HEK293 (cell line): Measurements from ENCODE around the gene MESD.

Experiments
- CTCF ChIA-PET: fragments of 350-600 bp; formaldehyde crosslinking; extraction: SDS; loops from one replicate; lab custom pipeline; 2021; ENCODE audit warnings: antibody characterized with exemption; lab: Yijun Ruan, JAX
- POLR2A ChIA-PET: fragments of 300-600 bp; formaldehyde crosslinking; extraction: SDS; loops from one replicate; lab custom pipeline; 2020; ENCODE audit warnings: antibody characterized with exemption, inconsistent platforms; lab: Yijun Ruan, JAX
- H3K27ac ChIP-seq: fragments of 200-500 bp; sonication (Bioruptor generic); 2 replicates; pipeline ENCODE4 v1.5.1; 2014; ENCODE audit warnings: low read depth, low read length, control low read depth, inconsistent platforms; ENCODE audit errors: extremely low read depth
- H3K36me3 ChIP-seq, 2 experiments: fragments of 200-500 bp in 1 of 2; sonication (Bioruptor generic) in 1 of 2; 1 replicate in 1 of 2; 2 replicates in 1 of 2; pipeline ENCODE4 v1.5.1; 2014 to 2017; ENCODE audit warnings: inconsistent platforms in 2 of 2, low read length in 2 of 2; ENCODE audit not compliant: control insufficient read depth in 2 of 2, insufficient read depth in 1 of 2
- H3K4me1 ChIP-seq: fragments of 200-500 bp; sonication (Bioruptor generic); 2 replicates; pipeline ENCODE4 v1.5.1; 2014; ENCODE audit warnings: mild to moderate bottlenecking, low read length, inconsistent platforms; ENCODE audit not compliant: control insufficient read depth, insufficient read depth
- H3K4me3 ChIP-seq: 2 replicates; pipeline ENCODE4 v1.5.1; 2011; ENCODE audit warnings: low read depth, mild to moderate bottlenecking, control low read depth, low read length, moderate library complexity
- H3K9me3 ChIP-seq: fragments of 200-500 bp; sonication (Bioruptor generic); 2 replicates; pipeline ENCODE4 v1.5.1; 2014; ENCODE audit warnings: low read depth, low read length, inconsistent platforms; ENCODE audit not compliant: control insufficient read depth, insufficient read depth
- EGR2 ChIP-seq: fragments of 450-650 bp; formaldehyde crosslinking; IDR thresholded peaks from 2 replicates; pipeline ENCODE4 v1.5.1; 2016; ENCODE audit warnings: low read depth, missing biosample characterization, missing genetic modification characterization
- FEZF1 ChIP-seq: fragments of 450-650 bp; formaldehyde crosslinking; IDR thresholded peaks from 2 replicates; pipeline ENCODE4 v1.5.1; 2016; ENCODE audit warnings: missing biosample characterization, missing genetic modification characterization
- SP3 ChIP-seq: fragments of 450-650 bp; formaldehyde crosslinking; IDR thresholded peaks from 2 replicates; pipeline ENCODE4 v1.5.1; 2016; ENCODE audit warnings: missing biosample characterization, missing genetic modification characterization
- WT1 ChIP-seq: fragments of 450-650 bp; formaldehyde crosslinking; IDR thresholded peaks from 2 replicates; pipeline ENCODE4 v1.5.1; 2016; ENCODE audit warnings: missing biosample characterization, missing genetic modification characterization
- ZNF335 ChIP-seq: fragments of 450-650 bp; formaldehyde crosslinking; conservative IDR thresholded peaks from 2 replicates; pipeline ENCODE4 v1.5.1; 2016; ENCODE audit warnings: missing biosample characterization, missing genetic modification characterization
- ZNF354C ChIP-seq: fragments of 450-650 bp; formaldehyde crosslinking; IDR thresholded peaks from 2 replicates; pipeline ENCODE4 v1.5.1; 2016; ENCODE audit warnings: missing biosample characterization, missing genetic modification characterization, low read depth, borderline replicate concordance
- ZNF37A ChIP-seq: fragments of 450-650 bp; IDR thresholded peaks from 2 replicates; pipeline ENCODE4 v1.5.1; 2018; ENCODE audit warnings: missing biosample characterization, missing genetic modification characterization
- ZNF549 ChIP-seq: fragments of 450-650 bp; IDR thresholded peaks from 2 replicates; pipeline ENCODE4 v1.5.1; 2018; ENCODE audit warnings: missing biosample characterization, missing genetic modification characterization, mild to moderate bottlenecking, inconsistent platforms, moderate library complexity
- TF ChIP-seq, protein P1 (sequence below): fragments of 450-650 bp; formaldehyde crosslinking; IDR thresholded peaks from 2 replicates; pipeline ENCODE4 v1.5.1; 2016; ENCODE audit warnings: missing biosample characterization, missing genetic modification characterization
- TF ChIP-seq, protein P2 (sequence below): fragments of 450-650 bp; formaldehyde crosslinking; IDR thresholded peaks from 2 replicates; pipeline ENCODE4 v1.5.1; 2017; ENCODE audit warnings: missing biosample characterization, missing genetic modification characterization
- TF ChIP-seq, protein P3 (sequence below): fragments of 450-650 bp; formaldehyde crosslinking; IDR thresholded peaks from 2 replicates; pipeline ENCODE4 v1.5.1; 2016; ENCODE audit warnings: missing biosample characterization, missing genetic modification characterization
- TF ChIP-seq, protein P4 (sequence below): fragments of 450-650 bp; formaldehyde crosslinking; IDR thresholded peaks from 2 replicates; pipeline ENCODE4 v1.5.1; 2016; ENCODE audit warnings: missing biosample characterization, missing genetic modification characterization
- TF ChIP-seq, protein P5 (sequence below): fragments of 450-650 bp; formaldehyde crosslinking; IDR thresholded peaks from 2 replicates; pipeline ENCODE4 v1.5.1; 2016; ENCODE audit warnings: missing biosample characterization, missing genetic modification characterization
- TF ChIP-seq, protein P6 (sequence below): fragments of 450-650 bp; formaldehyde crosslinking; IDR thresholded peaks from 2 replicates; pipeline ENCODE4 v1.5.1; 2016; ENCODE audit warnings: missing biosample characterization, missing genetic modification characterization
- TF ChIP-seq, protein P7 (sequence below): IDR thresholded peaks from 2 replicates; pipeline ENCODE4 v1.6.1; 2011; ENCODE audit warnings: mild to moderate bottlenecking, low read depth, low read length, borderline replicate concordance
- TF ChIP-seq, protein P8 (sequence below): fragments of 450-650 bp; formaldehyde crosslinking; IDR thresholded peaks from 2 replicates; pipeline ENCODE4 v1.5.1; 2016; ENCODE audit warnings: missing biosample characterization, missing genetic modification characterization
- TF ChIP-seq, protein P9 (sequence below): fragments of 450-650 bp; formaldehyde crosslinking; IDR thresholded peaks from 2 replicates; pipeline ENCODE4 v1.5.1; 2016; ENCODE audit warnings: missing biosample characterization, missing genetic modification characterization

Gene MESD

DNA sequence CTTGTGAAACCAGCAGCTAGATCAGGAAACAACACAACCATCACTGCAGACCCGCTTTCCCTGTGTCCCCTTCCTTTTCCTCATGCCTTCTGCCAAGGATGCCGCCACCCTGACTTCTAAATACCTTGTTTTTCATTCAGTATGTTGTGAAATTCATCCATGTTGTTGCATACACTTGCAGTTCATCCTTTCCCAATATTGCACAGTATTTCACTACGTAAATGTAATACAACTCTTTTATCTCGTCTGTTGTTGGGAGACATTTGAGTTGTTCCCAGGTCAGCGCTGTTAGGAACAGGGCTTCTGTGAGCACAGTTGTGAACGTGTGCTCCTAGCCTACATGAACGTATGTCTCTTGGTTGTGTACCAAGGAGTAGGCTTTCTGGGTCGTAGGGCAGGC is 35.3 kb upstream of the MESD start:
- CTCF ChIA-PET: interaction anchor here (0.5 kb wide), 1 partner anchor 84 kb away, joined by 3 read pairs; no protein-coding TSS in a partner anchor

More for the DNA sequence above, 35.3 kb upstream of the MESD start:
- Histone ChIP-seq H3K27ac (no peak overlapping the region), H3K36me3 (no peaks in the 10 kb centered on the region), H3K4me3 (no peak overlapping the region), H3K9me3 (no peaks in the 10 kb centered on the region), H3K4me1 (no peaks in the 10 kb centered on the region)
- POLR2A ChIA-PET: no interaction called here
- TF ChIP-seq EGR2 (tag by site-specific recombination) (no peak), SP3 (no peak), WT1 (tag by site-specific recombination) (no peak), ZNF549 (tag by site-specific recombination) (no peak), FEZF1 (tag by site-specific recombination) (no peak), ZNF37A (no peak), ZNF354C (no peak), ZNF335 (tag by site-specific recombination) (no peak)
- TF ChIP-seq, protein P1, sequence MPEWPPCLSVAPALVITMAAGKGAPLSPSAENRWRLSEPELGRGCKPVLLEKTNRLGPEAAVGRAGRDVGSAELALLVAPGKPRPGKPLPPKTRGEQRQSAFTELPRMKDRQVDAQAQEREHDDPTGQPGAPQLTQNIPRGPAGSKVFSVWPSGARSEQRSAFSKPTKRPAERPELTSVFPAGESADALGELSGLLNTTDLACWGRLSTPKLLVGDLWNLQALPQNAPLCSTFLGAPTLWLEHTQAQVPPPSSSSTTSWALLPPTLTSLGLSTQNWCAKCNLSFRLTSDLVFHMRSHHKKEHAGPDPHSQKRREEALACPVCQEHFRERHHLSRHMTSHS (tag by site-specific recombination): no peak
- TF ChIP-seq, protein P2, sequence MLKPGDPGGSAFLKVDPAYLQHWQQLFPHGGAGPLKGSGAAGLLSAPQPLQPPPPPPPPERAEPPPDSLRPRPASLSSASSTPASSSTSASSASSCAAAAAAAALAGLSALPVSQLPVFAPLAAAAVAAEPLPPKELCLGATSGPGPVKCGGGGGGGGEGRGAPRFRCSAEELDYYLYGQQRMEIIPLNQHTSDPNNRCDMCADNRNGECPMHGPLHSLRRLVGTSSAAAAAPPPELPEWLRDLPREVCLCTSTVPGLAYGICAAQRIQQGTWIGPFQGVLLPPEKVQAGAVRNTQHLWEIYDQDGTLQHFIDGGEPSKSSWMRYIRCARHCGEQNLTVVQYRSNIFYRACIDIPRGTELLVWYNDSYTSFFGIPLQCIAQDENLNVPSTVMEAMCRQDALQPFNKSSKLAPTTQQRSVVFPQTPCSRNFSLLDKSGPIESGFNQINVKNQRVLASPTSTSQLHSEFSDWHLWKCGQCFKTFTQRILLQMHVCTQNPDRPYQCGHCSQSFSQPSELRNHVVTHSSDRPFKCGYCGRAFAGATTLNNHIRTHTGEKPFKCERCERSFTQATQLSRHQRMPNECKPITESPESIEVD (tag by site-specific recombination): no peak
- TF ChIP-seq, protein P3, sequence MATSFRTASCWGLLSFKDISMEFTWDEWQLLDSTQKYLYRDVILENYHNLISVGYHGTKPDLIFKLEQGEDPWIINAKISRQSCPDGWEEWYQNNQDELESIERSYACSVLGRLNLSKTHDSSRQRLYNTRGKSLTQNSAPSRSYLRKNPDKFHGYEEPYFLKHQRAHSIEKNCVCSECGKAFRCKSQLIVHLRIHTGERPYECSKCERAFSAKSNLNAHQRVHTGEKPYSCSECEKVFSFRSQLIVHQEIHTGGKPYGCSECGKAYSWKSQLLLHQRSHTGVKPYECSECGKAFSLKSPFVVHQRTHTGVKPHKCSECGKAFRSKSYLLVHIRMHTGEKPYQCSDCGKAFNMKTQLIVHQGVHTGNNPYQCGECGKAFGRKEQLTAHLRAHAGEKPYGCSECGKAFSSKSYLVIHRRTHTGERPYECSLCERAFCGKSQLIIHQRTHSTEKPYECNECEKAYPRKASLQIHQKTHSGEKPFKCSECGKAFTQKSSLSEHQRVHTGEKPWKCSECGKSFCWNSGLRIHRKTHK: no peak
- TF ChIP-seq, protein P4, sequence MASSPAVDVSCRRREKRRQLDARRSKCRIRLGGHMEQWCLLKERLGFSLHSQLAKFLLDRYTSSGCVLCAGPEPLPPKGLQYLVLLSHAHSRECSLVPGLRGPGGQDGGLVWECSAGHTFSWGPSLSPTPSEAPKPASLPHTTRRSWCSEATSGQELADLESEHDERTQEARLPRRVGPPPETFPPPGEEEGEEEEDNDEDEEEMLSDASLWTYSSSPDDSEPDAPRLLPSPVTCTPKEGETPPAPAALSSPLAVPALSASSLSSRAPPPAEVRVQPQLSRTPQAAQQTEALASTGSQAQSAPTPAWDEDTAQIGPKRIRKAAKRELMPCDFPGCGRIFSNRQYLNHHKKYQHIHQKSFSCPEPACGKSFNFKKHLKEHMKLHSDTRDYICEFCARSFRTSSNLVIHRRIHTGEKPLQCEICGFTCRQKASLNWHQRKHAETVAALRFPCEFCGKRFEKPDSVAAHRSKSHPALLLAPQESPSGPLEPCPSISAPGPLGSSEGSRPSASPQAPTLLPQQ (tag by site-specific recombination): no peak
- TF ChIP-seq, protein P5, sequence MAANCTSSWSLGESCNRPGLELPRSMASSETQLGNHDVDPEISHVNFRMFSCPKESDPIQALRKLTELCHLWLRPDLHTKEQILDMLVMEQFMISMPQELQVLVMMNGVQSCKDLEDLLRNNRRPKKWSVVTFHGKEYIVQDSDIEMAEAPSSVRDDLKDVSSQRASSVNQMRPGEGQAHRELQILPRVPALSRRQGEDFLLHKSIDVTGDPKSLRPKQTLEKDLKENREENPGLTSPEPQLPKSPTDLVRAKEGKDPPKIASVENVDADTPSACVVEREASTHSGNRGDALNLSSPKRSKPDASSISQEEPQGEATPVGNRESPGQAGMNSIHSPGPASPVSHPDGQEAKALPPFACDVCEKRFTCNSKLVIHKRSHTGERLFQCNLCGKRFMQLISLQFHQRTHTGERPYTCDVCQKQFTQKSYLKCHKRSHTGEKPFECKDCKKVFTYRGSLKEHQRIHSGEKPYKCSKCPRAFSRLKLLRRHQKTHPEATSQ (tag by site-specific recombination): no peak
- TF ChIP-seq, protein P6, sequence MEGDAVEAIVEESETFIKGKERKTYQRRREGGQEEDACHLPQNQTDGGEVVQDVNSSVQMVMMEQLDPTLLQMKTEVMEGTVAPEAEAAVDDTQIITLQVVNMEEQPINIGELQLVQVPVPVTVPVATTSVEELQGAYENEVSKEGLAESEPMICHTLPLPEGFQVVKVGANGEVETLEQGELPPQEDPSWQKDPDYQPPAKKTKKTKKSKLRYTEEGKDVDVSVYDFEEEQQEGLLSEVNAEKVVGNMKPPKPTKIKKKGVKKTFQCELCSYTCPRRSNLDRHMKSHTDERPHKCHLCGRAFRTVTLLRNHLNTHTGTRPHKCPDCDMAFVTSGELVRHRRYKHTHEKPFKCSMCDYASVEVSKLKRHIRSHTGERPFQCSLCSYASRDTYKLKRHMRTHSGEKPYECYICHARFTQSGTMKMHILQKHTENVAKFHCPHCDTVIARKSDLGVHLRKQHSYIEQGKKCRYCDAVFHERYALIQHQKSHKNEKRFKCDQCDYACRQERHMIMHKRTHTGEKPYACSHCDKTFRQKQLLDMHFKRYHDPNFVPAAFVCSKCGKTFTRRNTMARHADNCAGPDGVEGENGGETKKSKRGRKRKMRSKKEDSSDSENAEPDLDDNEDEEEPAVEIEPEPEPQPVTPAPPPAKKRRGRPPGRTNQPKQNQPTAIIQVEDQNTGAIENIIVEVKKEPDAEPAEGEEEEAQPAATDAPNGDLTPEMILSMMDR (tag by site-specific recombination): no peak
- TF ChIP-seq, protein P7, sequence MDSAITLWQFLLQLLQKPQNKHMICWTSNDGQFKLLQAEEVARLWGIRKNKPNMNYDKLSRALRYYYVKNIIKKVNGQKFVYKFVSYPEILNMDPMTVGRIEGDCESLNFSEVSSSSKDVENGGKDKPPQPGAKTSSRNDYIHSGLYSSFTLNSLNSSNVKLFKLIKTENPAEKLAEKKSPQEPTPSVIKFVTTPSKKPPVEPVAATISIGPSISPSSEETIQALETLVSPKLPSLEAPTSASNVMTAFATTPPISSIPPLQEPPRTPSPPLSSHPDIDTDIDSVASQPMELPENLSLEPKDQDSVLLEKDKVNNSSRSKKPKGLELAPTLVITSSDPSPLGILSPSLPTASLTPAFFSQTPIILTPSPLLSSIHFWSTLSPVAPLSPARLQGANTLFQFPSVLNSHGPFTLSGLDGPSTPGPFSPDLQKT: no peak
- TF ChIP-seq, protein P8, sequence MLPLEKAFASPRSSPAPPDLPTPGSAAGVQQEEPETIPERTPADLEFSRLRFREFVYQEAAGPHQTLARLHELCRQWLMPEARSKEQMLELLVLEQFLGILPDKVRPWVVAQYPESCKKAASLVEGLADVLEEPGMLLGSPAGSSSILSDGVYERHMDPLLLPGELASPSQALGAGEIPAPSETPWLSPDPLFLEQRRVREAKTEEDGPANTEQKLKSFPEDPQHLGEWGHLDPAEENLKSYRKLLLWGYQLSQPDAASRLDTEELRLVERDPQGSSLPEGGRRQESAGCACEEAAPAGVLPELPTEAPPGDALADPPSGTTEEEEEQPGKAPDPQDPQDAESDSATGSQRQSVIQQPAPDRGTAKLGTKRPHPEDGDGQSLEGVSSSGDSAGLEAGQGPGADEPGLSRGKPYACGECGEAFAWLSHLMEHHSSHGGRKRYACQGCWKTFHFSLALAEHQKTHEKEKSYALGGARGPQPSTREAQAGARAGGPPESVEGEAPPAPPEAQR (tag by site-specific recombination): no peak
- TF ChIP-seq, protein P9, sequence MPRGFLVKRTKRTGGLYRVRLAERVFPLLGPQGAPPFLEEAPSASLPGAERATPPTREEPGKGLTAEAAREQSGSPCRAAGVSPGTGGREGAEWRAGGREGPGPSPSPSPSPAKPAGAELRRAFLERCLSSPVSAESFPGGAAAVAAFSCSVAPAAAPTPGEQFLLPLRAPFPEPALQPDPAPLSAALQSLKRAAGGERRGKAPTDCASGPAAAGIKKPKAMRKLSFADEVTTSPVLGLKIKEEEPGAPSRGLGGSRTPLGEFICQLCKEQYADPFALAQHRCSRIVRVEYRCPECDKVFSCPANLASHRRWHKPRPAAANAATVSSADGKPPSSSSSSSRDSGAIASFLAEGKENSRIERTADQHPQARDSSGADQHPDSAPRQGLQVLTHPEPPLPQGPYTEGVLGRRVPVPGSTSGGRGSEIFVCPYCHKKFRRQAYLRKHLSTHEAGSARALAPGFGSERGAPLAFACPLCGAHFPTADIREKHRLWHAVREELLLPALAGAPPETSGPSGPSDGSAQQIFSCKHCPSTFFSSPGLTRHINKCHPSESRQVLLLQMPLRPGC (tag by site-specific recombination): no peak
